H9 (cell line): Measurements from ENCODE around the gene SLC6A18. TPM values are rescaled to one million over a fixed set of nuclear protein-coding genes. Genes with fewer than 3 reads are reported as not detected.

Experiments used
- DNase-seq: peaks from one replicate; pipeline ENCODE4 v3.0.0-alpha.2; 2017
- H2AFZ ChIP-seq: one replicate; pipeline ENCODE4 v1.6.1; 2013; ENCODE audit warnings: mild to moderate bottlenecking, low read length, control low read depth, moderate library complexity
- H2AK5ac ChIP-seq: 2 replicates; pipeline ENCODE4 v1.6.1; 2013; ENCODE audit warnings: low read length, control low read depth, mixed read lengths; ENCODE audit not compliant: insufficient read length
- H2BK120ac ChIP-seq: one replicate; pipeline ENCODE4 v1.6.1; 2013; ENCODE audit warnings: low read depth, mild to moderate bottlenecking, low read length, control low read depth, inconsistent platforms; ENCODE audit not compliant: poor library complexity, severe bottlenecking
- H2BK12ac ChIP-seq: 2 replicates; pipeline ENCODE4 v1.6.1; 2013; ENCODE audit warnings: low read length, control low read depth, mixed read lengths, low read depth; ENCODE audit not compliant: insufficient read length
- H2BK15ac ChIP-seq: 2 replicates; pipeline ENCODE4 v1.6.1; 2013; ENCODE audit warnings: low read depth, low read length, control low read depth
- H2BK20ac ChIP-seq: one replicate; pipeline ENCODE4 v1.6.1; 2013; ENCODE audit warnings: low read depth, mild to moderate bottlenecking, low read length, control low read depth, inconsistent platforms; ENCODE audit not compliant: poor library complexity, severe bottlenecking
- H2BK5ac ChIP-seq: 2 replicates; pipeline ENCODE4 v1.6.1; 2013; ENCODE audit warnings: low read length, control low read depth, mixed read lengths; ENCODE audit not compliant: insufficient read length
- H3K14ac ChIP-seq: 2 replicates; pipeline ENCODE4 v1.6.1; 2013; ENCODE audit warnings: low read length, control low read depth; ENCODE audit not compliant: insufficient read depth
- H3K18ac ChIP-seq: 2 replicates; pipeline ENCODE4 v1.6.1; 2013; ENCODE audit warnings: low read depth, mild to moderate bottlenecking, mixed read lengths, low read length, control low read depth; ENCODE audit not compliant: insufficient read length
- H3K23ac ChIP-seq: 2 replicates; pipeline ENCODE4 v1.6.1; 2013; ENCODE audit warnings: low read length, control low read depth, mixed read lengths, low read depth; ENCODE audit not compliant: insufficient read length
- H3K23me2 ChIP-seq: 2 replicates; pipeline ENCODE4 v1.6.1; 2013; ENCODE audit warnings: low read depth, mild to moderate bottlenecking, mixed read lengths, low read length, control low read depth; ENCODE audit not compliant: insufficient read length, poor library complexity, severe bottlenecking
- H3K27ac ChIP-seq: 2 replicates; pipeline ENCODE4 v1.5.1; 2013; ENCODE audit warnings: low read length, control low read depth, mixed read lengths, low read depth; ENCODE audit not compliant: insufficient read length
- H3K27me3 ChIP-seq: 2 replicates; pipeline ENCODE4 v1.6.1; 2013; ENCODE audit warnings: low read length, control low read depth, inconsistent platforms; ENCODE audit not compliant: insufficient read depth
- H3K4ac ChIP-seq: 2 replicates; pipeline ENCODE4 v1.6.1; 2013; ENCODE audit warnings: low read depth, mild to moderate bottlenecking, control low read depth, inconsistent platforms, low read length, moderate library complexity
- H3K4me1 ChIP-seq: 2 replicates; pipeline ENCODE4 v1.6.1; 2013; ENCODE audit warnings: low read length, control low read depth, inconsistent platforms; ENCODE audit not compliant: insufficient read depth
- H3K4me2 ChIP-seq: 2 replicates; pipeline ENCODE4 v1.6.1; 2013; ENCODE audit warnings: low read length, control low read depth, mixed read lengths; ENCODE audit not compliant: insufficient read length, insufficient read depth
- H3K56ac ChIP-seq: 2 replicates; pipeline ENCODE4 v1.6.1; 2013; ENCODE audit warnings: low read depth, mild to moderate bottlenecking, mixed read lengths, low read length, control low read depth; ENCODE audit not compliant: insufficient read length
- H3K79me1 ChIP-seq: 2 replicates; pipeline ENCODE4 v1.6.1; 2013; ENCODE audit warnings: low read depth, mild to moderate bottlenecking, moderate library complexity, low read length, control low read depth, inconsistent platforms; ENCODE audit not compliant: insufficient read depth, poor library complexity, severe bottlenecking
- H3K79me2 ChIP-seq: 2 replicates; pipeline ENCODE4 v1.6.1; 2013; ENCODE audit warnings: low read length, control low read depth, inconsistent platforms; ENCODE audit not compliant: insufficient read depth
- H3K9ac ChIP-seq: 2 replicates; pipeline ENCODE4 v1.6.1; 2013; ENCODE audit warnings: low read length, control low read depth, mixed read lengths; ENCODE audit not compliant: insufficient read length; ENCODE audit errors: extremely low read depth
- H3K9me3 ChIP-seq: one replicate; pipeline ENCODE4 v1.6.1; 2013; ENCODE audit warnings: low read depth, low read length, inconsistent platforms; ENCODE audit not compliant: control insufficient read depth
- H3T11ph ChIP-seq: one replicate; pipeline ENCODE4 v1.6.1; 2013; ENCODE audit warnings: mild to moderate bottlenecking, low read length, control low read depth, inconsistent platforms
- H4K20me1 ChIP-seq: one replicate; pipeline ENCODE4 v1.6.1; 2013; ENCODE audit not compliant: control insufficient read depth, insufficient read length, insufficient read depth
- H4K5ac ChIP-seq: 2 replicates; pipeline ENCODE4 v1.6.1; 2013; ENCODE audit warnings: low read depth, mild to moderate bottlenecking, mixed read lengths, low read length, control low read depth; ENCODE audit not compliant: insufficient read length
- H4K8ac ChIP-seq: replicated peaks from 2 replicates; pipeline ENCODE4 v1.6.1; 2013; ENCODE audit warnings: low read length, control low read depth, mixed read lengths, low read depth; ENCODE audit not compliant: insufficient read length
- H4K91ac ChIP-seq: 2 replicates; pipeline ENCODE4 v1.6.1; 2013; ENCODE audit warnings: low read depth, mild to moderate bottlenecking, moderate library complexity, mixed read lengths, low read length, control low read depth; ENCODE audit not compliant: insufficient read length
- H3K27ac Mint-ChIP-seq, 3 experiments: 2 replicates in 2 of 3; 3 replicates in 1 of 3; pipeline ENCODE4 v1.8.0; 2020 to 2021; ENCODE audit warnings: mixed read lengths in 3 of 3, mild to moderate bottlenecking in 1 of 3, moderate library complexity in 1 of 3
- H3K27me3 Mint-ChIP-seq: 2 replicates; pipeline ENCODE4 v1.8.0; 2021; ENCODE audit warnings: low read depth, mild to moderate bottlenecking, moderate library complexity, mixed read lengths
- H3K36me3 Mint-ChIP-seq, 3 experiments: 2 replicates in 2 of 3; 3 replicates in 1 of 3; pipeline ENCODE4 v1.8.0; 2020 to 2021; ENCODE audit warnings: low read depth in 3 of 3, mixed read lengths in 3 of 3; ENCODE audit not compliant: insufficient read depth in 1 of 3
- H3K4me1 Mint-ChIP-seq, 2 experiments: 2 replicates each; pipeline ENCODE4 v1.8.0; 2020; ENCODE audit warnings: mixed read lengths in 2 of 2
- H3K4me3 Mint-ChIP-seq, 2 experiments: 2 replicates in 1 of 2; 3 replicates in 1 of 2; pipeline ENCODE4 v1.8.0; 2020 to 2021; ENCODE audit warnings: mild to moderate bottlenecking in 2 of 2, mixed read lengths in 2 of 2, moderate library complexity in 1 of 2
- H3K9me3 Mint-ChIP-seq, 2 experiments: 2 replicates in 1 of 2; 3 replicates in 1 of 2; pipeline ENCODE4 v1.8.0; 2020; ENCODE audit warnings: mild to moderate bottlenecking in 2 of 2, mixed read lengths in 2 of 2, moderate library complexity in 1 of 2
- WGBS: extraction: QIAGEN DNeasy Blood & Tissue Kit; methylation state at CpG from one replicate; pipeline ENCODE4 v1.1.7; 2013; ENCODE audit warnings: missing lambda C conversion rate, low lambda C conversion rate, mixed read lengths; ENCODE audit not compliant: insufficient read length; ENCODE audit errors: extremely low coverage; 5-methylcytosine and 5-hydroxymethylcytosine counted together
- total RNA-seq: library from RNA; stranded (reverse); gene quantifications from 2 replicates; pipeline ENCODE4 v1.2.1, GENCODE V29; 2021
- TF ChIP-seq, protein P1 (sequence below): fragments of 200-600 bp; sonication (generic); conservative IDR thresholded peaks from 3 replicates; pipeline ENCODE4 v1.8.0; 2021; ENCODE audit warnings: antibody characterized with exemption, mild to moderate bottlenecking

SLC6A18 gene
- total RNA-seq, 1 experiment from 2014 or later = not detected

GRCh38 chr5:1246711-1247431 lies 21.7 kb downstream of the SLC6A18 start:
- Histone ChIP-seq H2AK5ac (no peak overlapping the region), H3K79me2 (no peaks in the 10 kb centered on the region), H3T11ph (no peak overlapping the region), H3K14ac (no peak overlapping the region), H3K27ac (no peak overlapping the region), H3K23me2 (no peaks in the 10 kb centered on the region), H3K27me3 (no peaks in the 10 kb centered on the region), H2BK5ac (no peak overlapping the region), H4K5ac (no peak overlapping the region), H3K9me3 (no peaks in the 10 kb centered on the region), H4K20me1 (no peaks in the 10 kb centered on the region), H2BK15ac (no peak overlapping the region), H2AFZ (no peak overlapping the region), H3K79me1 (no peaks in the 10 kb centered on the region), H4K91ac (no peak overlapping the region), H3K4me1 (no peaks in the 10 kb centered on the region), H3K23ac (no peak overlapping the region), H2BK12ac (no peak overlapping the region), H4K8ac (no peak overlapping the region), H3K4ac (no peak overlapping the region), H2BK20ac (no peak overlapping the region), H2BK120ac (no peak overlapping the region), H3K56ac (no peak overlapping the region), H3K9ac (no peak overlapping the region), H3K4me2 (no peak overlapping the region), H3K18ac (no peak overlapping the region)
- no peaks in the 10 kb centered on the region for H3K9me3 Mint-ChIP-seq
- H3K27me3 Mint-ChIP-seq = peaks cover 11% of the 10 kb centered on the region
- H3K27ac Mint-ChIP-seq = no peak overlapping the region
- H3K4me3 Mint-ChIP-seq = no peak overlapping the region
- peaks cover 4 to 16% of the 10 kb centered on the region in 2 experiments for H3K4me1 Mint-ChIP-seq
- DNase-seq = peak; percentile 81
- no CpG with 5 or more reads among the region's 43 CpGs for WGBS
- no peaks in the 10 kb centered on the region for H3K36me3 Mint-ChIP-seq
- TF ChIP-seq, protein P1, sequence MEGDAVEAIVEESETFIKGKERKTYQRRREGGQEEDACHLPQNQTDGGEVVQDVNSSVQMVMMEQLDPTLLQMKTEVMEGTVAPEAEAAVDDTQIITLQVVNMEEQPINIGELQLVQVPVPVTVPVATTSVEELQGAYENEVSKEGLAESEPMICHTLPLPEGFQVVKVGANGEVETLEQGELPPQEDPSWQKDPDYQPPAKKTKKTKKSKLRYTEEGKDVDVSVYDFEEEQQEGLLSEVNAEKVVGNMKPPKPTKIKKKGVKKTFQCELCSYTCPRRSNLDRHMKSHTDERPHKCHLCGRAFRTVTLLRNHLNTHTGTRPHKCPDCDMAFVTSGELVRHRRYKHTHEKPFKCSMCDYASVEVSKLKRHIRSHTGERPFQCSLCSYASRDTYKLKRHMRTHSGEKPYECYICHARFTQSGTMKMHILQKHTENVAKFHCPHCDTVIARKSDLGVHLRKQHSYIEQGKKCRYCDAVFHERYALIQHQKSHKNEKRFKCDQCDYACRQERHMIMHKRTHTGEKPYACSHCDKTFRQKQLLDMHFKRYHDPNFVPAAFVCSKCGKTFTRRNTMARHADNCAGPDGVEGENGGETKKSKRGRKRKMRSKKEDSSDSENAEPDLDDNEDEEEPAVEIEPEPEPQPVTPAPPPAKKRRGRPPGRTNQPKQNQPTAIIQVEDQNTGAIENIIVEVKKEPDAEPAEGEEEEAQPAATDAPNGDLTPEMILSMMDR = no peak
